Measurements from ENCODE around the gene C1orf35. TPM values are rescaled to one million over a fixed set of nuclear protein-coding genes. Genes with fewer than 3 reads are reported as not detected.
"Not testable (repeated sequence)": the region's sequence is repeated elsewhere in the genome, so short reads cannot be mapped to it uniquely, and the experiment has no call there.

C1orf35 gene
- total RNA-seq, 2 donors from 2014 or later: 16.4 to 26.7 TPM

GRCh38 chr1:228136901-228137300 lies 33.8 kb upstream of the C1orf35 start:
- H3K27me3 Mint-ChIP-seq: peaks cover 0 to 2% of the 10 kb centered on the region in 2 donors
- peak overlapping the region; percentile 28 for H3K4me3 Mint-ChIP-seq
- H3K27ac Mint-ChIP-seq: peak overlapping the region; percentile 24 to 30
- H3K36me3 Mint-ChIP-seq: no peaks in the 10 kb centered on the region
- DNase-seq (ENCODE audit: low spot score) (no peak), ATAC-seq (no peak)
- H3K9me3 Mint-ChIP-seq: no peaks in the 10 kb centered on the region
- H3K4me1 Mint-ChIP-seq (ENCODE audit: low read depth in 2 of 2): peaks cover 9 to 10% of the 10 kb centered on the region in 2 donors

- DNase-seq (ENCODE audit: low spot score) (no peak), ATAC-seq (no peak)
- Mint-ChIP-seq H3K4me1 (ENCODE audit: low read depth in 2 of 2) (peaks cover 10% of the 10 kb centered on the region in 2 donors), H3K27ac (no peak overlapping the region), H3K36me3 (no peaks in the 10 kb centered on the region), H3K4me3 (no peak overlapping the region), H3K27me3 (peaks cover 0 to 2% of the 10 kb centered on the region in 2 donors), H3K9me3 (no peaks in the 10 kb centered on the region)
Observed at GRCh38 chr1:228134591-228134990, 31.5 kb upstream of the C1orf35 start.

GRCh38 chr1:228131766-228132165 lies 28.6 kb upstream of the C1orf35 start:
- no peaks in the 10 kb centered on the region for H3K9me3 Mint-ChIP-seq
- no peak overlapping the region for H3K27ac Mint-ChIP-seq
- no peak for ATAC-seq
- H3K27me3 Mint-ChIP-seq: peaks cover 2 to 6% of the 10 kb centered on the region in 2 donors
- peaks cover 2 to 3% of the 10 kb centered on the region in 2 donors for H3K4me1 Mint-ChIP-seq (ENCODE audit: low read depth in 2 of 2)
- H3K4me3 Mint-ChIP-seq: no peak overlapping the region
- H3K36me3 Mint-ChIP-seq: no peaks in the 10 kb centered on the region
- no peak for DNase-seq (ENCODE audit: low spot score)

DNA sequence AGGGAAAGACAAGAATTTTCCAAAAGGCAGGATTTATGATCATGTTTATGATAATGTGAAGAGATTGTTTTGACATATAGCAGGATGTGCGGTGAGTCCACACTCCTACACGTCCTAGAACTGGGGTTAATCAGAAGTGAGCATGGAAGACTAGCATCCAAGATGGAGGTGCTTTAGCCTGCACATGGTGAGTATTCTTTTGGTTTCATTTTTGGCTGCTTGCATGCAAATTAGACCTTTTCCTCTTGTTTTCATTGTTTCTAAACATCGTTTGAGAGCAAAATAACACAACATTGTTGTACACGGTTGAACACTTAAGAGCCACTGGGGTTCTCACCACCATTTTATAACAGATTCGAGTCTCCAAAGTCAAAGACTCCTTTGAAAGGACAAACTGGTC lies 22.1 kb upstream of the C1orf35 start:
- peaks cover 6 to 8% of the 10 kb centered on the region in 2 donors for H3K27me3 Mint-ChIP-seq
- H3K4me1 Mint-ChIP-seq (ENCODE audit: low read depth in 2 of 2): no peaks in the 10 kb centered on the region
- no peak for DNase-seq (ENCODE audit: low spot score)
- no peaks in the 10 kb centered on the region for H3K9me3 Mint-ChIP-seq
- no peak for ATAC-seq
- H3K36me3 Mint-ChIP-seq: no peaks in the 10 kb centered on the region
- no peak overlapping the region for H3K4me3 Mint-ChIP-seq
- no peak overlapping the region for H3K27ac Mint-ChIP-seq

DNA sequence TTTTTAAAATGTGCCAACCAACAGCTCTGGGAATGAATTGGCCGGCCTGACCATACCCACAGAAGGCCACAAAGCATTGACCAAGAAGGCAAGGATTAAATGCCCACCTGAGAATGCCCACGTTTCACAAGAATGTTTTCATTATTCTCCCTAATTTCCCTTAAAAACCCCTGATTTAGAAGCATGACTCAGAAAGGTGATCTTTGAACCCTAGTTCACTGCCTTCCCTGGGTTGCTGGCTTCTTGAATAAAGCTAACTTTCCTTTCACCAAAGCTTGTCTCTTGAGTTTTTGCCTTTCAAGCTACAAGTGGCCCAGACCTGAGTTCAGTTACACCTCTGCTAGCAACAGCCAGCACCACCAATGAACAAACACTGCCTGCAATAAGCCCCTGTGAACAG lies 20.4 kb upstream of the C1orf35 start:
- Mint-ChIP-seq H3K36me3 (no peaks in the 10 kb centered on the region), H3K27me3 (peaks cover 6 to 8% of the 10 kb centered on the region in 2 donors), H3K27ac (no peak overlapping the region), H3K4me1 (ENCODE audit: low read depth in 2 of 2) (no peaks in the 10 kb centered on the region), H3K9me3 (no peaks in the 10 kb centered on the region), H3K4me3 (no peak overlapping the region)
- no peak for DNase-seq (ENCODE audit: low spot score)
- no peak for ATAC-seq

- Mint-ChIP-seq H3K9me3 (no peaks in the 10 kb centered on the region), H3K36me3 (peaks cover 3% of the 10 kb centered on the region), H3K4me3 (no peak overlapping the region), H3K27ac (no peak overlapping the region), H3K4me1 (ENCODE audit: low read depth in 2 of 2) (no peaks in the 10 kb centered on the region), H3K27me3 (peaks cover 6 to 8% of the 10 kb centered on the region in 2 donors)
- ATAC-seq (no peak), DNase-seq (ENCODE audit: low spot score) (no peak)
Observed at GRCh38 chr1:228122921-228123441, 19.9 kb upstream of the C1orf35 start.

GRCh38 chr1:228120857-228121489 lies 17.8 kb upstream of the C1orf35 start:
- no peaks in the 10 kb centered on the region for H3K9me3 Mint-ChIP-seq
- no peak overlapping the region for H3K27ac Mint-ChIP-seq
- ATAC-seq (no peak), DNase-seq (ENCODE audit: low spot score) (no peak)
- peaks cover 5% of the 10 kb centered on the region for H3K36me3 Mint-ChIP-seq
- H3K4me3 Mint-ChIP-seq: no peak overlapping the region
- H3K27me3 Mint-ChIP-seq: peaks cover 0 to 8% of the 10 kb centered on the region in 2 donors
- no peaks in the 10 kb centered on the region for H3K4me1 Mint-ChIP-seq (ENCODE audit: low read depth in 2 of 2)

- Mint-ChIP-seq H3K4me1 (ENCODE audit: low read depth in 2 of 2) (no peaks in the 10 kb centered on the region), H3K27ac (no peak overlapping the region), H3K9me3 (no peaks in the 10 kb centered on the region), H3K27me3 (peaks cover 0 to 8% of the 10 kb centered on the region in 2 donors), H3K36me3 (peaks cover 5% of the 10 kb centered on the region), H3K4me3 (no peak overlapping the region)
- DNase-seq (ENCODE audit: low spot score) (no peak), ATAC-seq (no peak)
Observed at GRCh38 chr1:228120351-228120750, 17.2 kb upstream of the C1orf35 start.

GRCh38 chr1:228118040-228118439 lies 14.9 kb upstream of the C1orf35 start:
- H3K27ac Mint-ChIP-seq: no peak overlapping the region
- peaks cover 5% of the 10 kb centered on the region for H3K36me3 Mint-ChIP-seq
- no peak overlapping the region for H3K4me3 Mint-ChIP-seq
- no peaks in the 10 kb centered on the region for H3K4me1 Mint-ChIP-seq (ENCODE audit: low read depth in 2 of 2)
- H3K9me3 Mint-ChIP-seq: no peaks in the 10 kb centered on the region
- ATAC-seq (no peak), DNase-seq (ENCODE audit: low spot score) (no peak)
- H3K27me3 Mint-ChIP-seq: peaks cover 0 to 4% of the 10 kb centered on the region in 2 donors

- H3K9me3 Mint-ChIP-seq: no peaks in the 10 kb centered on the region
- H3K27ac Mint-ChIP-seq: no peak overlapping the region
- H3K36me3 Mint-ChIP-seq: peaks cover 5% of the 10 kb centered on the region
Observed at GRCh38 chr1:228117335-228117734, 14.2 kb upstream of the C1orf35 start.

GRCh38 chr1:228114827-228115226 lies 11.7 kb upstream of the C1orf35 start:
- H3K4me1 Mint-ChIP-seq (ENCODE audit: low read depth in 2 of 2): peaks cover 2 to 4% of the 10 kb centered on the region in 2 donors
- DNase-seq (ENCODE audit: low spot score) (no peak), ATAC-seq (no peak)
- H3K27ac Mint-ChIP-seq: no peak overlapping the region
- no peaks in the 10 kb centered on the region for H3K27me3 Mint-ChIP-seq
- H3K4me3 Mint-ChIP-seq: no peak overlapping the region
- H3K36me3 Mint-ChIP-seq: peaks cover 5% of the 10 kb centered on the region
- H3K9me3 Mint-ChIP-seq: no peaks in the 10 kb centered on the region

More at GRCh38 chr1:228117335-228117734, 14.2 kb upstream of the C1orf35 start:
- Mint-ChIP-seq H3K4me1 (ENCODE audit: low read depth in 2 of 2) (no peaks in the 10 kb centered on the region), H3K4me3 (no peak overlapping the region), H3K27me3 (no peaks in the 10 kb centered on the region)
- DNase-seq (ENCODE audit: low spot score) (no peak), ATAC-seq (no peak)

GRCh38 chr1:228112617-228113016 lies 9.5 kb upstream of the C1orf35 start:
- Mint-ChIP-seq H3K27ac (no peak overlapping the region), H3K4me3 (no peak overlapping the region), H3K36me3 (no peaks in the 10 kb centered on the region), H3K4me1 (ENCODE audit: low read depth in 2 of 2) (peaks cover 9 to 16% of the 10 kb centered on the region in 2 donors), H3K27me3 (no peaks in the 10 kb centered on the region), H3K9me3 (no peaks in the 10 kb centered on the region)
- DNase-seq (ENCODE audit: low spot score) (no peak), ATAC-seq (no peak)

GRCh38 chr1:228112167-228112566 lies 9.0 kb upstream of the C1orf35 start:
- no peak overlapping the region for H3K4me3 Mint-ChIP-seq
- H3K27ac Mint-ChIP-seq: no peak overlapping the region
- H3K9me3 Mint-ChIP-seq: no peaks in the 10 kb centered on the region
- H3K4me1 Mint-ChIP-seq (ENCODE audit: low read depth in 2 of 2): peaks cover 9 to 16% of the 10 kb centered on the region in 2 donors
- no peaks in the 10 kb centered on the region for H3K36me3 Mint-ChIP-seq
- no peak for DNase-seq (ENCODE audit: low spot score)
- H3K27me3 Mint-ChIP-seq: no peaks in the 10 kb centered on the region
- no peak for ATAC-seq

- ATAC-seq; DNase-seq (ENCODE audit: low spot score); H3K36me3 Mint-ChIP-seq; H3K27ac Mint-ChIP-seq; H3K27me3 Mint-ChIP-seq; H3K9me3 Mint-ChIP-seq; H3K4me3 Mint-ChIP-seq: not testable (repeated sequence)
- H3K4me1 Mint-ChIP-seq (ENCODE audit: low read depth in 2 of 2): peaks cover 14 to 16% of the 10 kb centered on the region in 2 donors
Observed at GRCh38 chr1:228111315-228111714, 8.2 kb upstream of the C1orf35 start.

DNA sequence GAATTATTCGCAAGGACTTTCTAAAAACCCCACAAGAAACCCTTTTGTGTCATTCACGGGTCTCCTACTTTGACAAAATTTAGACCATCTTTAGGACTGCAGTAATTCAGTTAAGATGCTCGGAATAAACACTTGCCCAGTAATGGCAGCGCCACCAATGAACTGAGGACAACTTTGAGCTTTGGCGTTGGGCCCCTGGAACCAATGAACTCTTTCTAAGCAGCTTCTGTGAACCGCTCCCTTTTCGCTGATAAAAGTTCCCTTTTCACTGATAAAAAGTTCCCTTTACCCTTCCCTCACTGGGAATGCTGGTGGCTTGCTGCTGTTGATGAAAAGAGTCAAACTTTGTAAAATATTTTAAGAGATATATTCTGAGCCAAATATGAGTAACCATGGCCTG lies 7.4 kb upstream of the C1orf35 start:
- Mint-ChIP-seq H3K9me3 (no peaks in the 10 kb centered on the region), H3K36me3 (no peaks in the 10 kb centered on the region), H3K27me3 (no peaks in the 10 kb centered on the region), H3K4me3 (no peak overlapping the region), H3K4me1 (ENCODE audit: low read depth in 2 of 2) (peaks cover 14 to 16% of the 10 kb centered on the region in 2 donors), H3K27ac (no peak overlapping the region)
- ATAC-seq: no peak
- no peak for DNase-seq (ENCODE audit: low spot score)

Data from natural killer cell treated with Interleukin-12 subunit alpha and Interleukin-12 subunit beta and Interleukin-15 and Interleukin-18, amount 100 ng/mL, for 72 hours (primary cell).